ENCODE data around the gene PRODH2. TPM values are rescaled to one million over a fixed set of nuclear protein-coding genes. Genes with fewer than 3 reads are reported as not detected.

Gene PRODH2
- total and polyA plus RNA-seq, 10 of the 15 experiments (the other 5 are each of a cell fraction or from before 2014, with no cell fraction given): 0.07 TPM; not detected in 9

DNA sequence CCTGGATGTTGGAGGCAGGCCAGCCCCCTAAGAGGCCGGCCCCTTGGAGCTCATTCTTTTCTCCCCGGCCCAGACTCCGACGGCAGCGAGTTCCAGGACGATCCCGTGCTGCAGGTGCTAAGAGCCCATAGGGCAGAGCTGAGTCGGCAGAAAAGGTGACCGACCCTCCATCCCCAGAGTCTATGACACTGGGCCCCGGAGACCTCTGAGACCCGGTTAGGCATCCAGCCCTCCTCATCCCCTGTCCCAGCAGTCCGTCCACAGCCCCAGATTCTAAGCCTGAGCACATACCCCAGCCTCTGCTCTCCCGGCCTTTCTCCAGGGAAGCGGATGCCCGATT is 44.6 kb downstream of the PRODH2 start (continued):
- TF ChIP-seq ATF2 (IDR thresholded peaks at IDR 0.05; ENCODE audit: low read length) (no peak), CREM (IDR thresholded peaks at IDR 0.05; ENCODE audit: low read depth) (no peak)

- H3K4me1 ChIP-seq (ENCODE audit: control insufficient read depth, insufficient read depth, low read length): no peaks in the 10 kb centered on the region
- H2AFZ ChIP-seq (ENCODE audit: control insufficient read depth, low read depth, low read length): no peak overlapping the region
- intact Hi-C loops (cut with micrococcal nuclease; ENCODE audit: unreplicated experiment) (no loop called here), in situ Hi-C loops (cut with MboI) (no loop called here)
- DNase-seq (ENCODE audit: low read depth, low spot score) (no peak), FAIRE-seq (no peak), ATAC-seq (no peak)
- no peaks in the 10 kb centered on the region for H3K27me3 ChIP-seq (replicated peaks in 1 of 2; ENCODE audit: control insufficient read depth in 2 of 2, insufficient read depth in 2 of 2, low read length in 1 of 2)
- no peaks in the 10 kb centered on the region for H4K20me1 ChIP-seq (ENCODE audit: control insufficient read depth, insufficient read depth)
- TF ChIP-seq PAX8 (IDR thresholded peaks at IDR 0.05): no peak
- TF ChIP-seq SP1 (IDR thresholded peaks at IDR 0.05; ENCODE audit: low read depth, low read length): no peak
- TF ChIP-seq SREBF2 (IDR thresholded peaks at IDR 0.05; ENCODE audit: low read length): no peak
- no peak for TF ChIP-seq ZNF217 (IDR thresholded peaks at IDR 0.05)
- H3K4me3 ChIP-seq: no peak overlapping the region
- H3K9ac ChIP-seq (ENCODE audit: control insufficient read depth, insufficient read depth, low read length): no peak overlapping the region
- ChIA-PET CTCF (no interaction called here), POLR2A (no interaction called here), SMC1A (ENCODE audit: uncharacterized antibody, unreplicated experiment) (no interaction called here), RAD21 (ENCODE audit: unreplicated experiment) (no interaction called here)
- H3K27ac ChIP-seq (ENCODE audit: control insufficient read depth, insufficient read depth): no peak overlapping the region
- no TSS peak for BruUV-seq (replicated peaks)
- H3K36me3 ChIP-seq (ENCODE audit: control insufficient read depth in 2 of 2, insufficient read depth in 2 of 2, low read length in 1 of 2): peaks cover 0 to 6% of the 10 kb centered on the region in 2 experiments; a peak in 2 of 4 replicates
- no peaks in the 10 kb centered on the region for H3K9me3 ChIP-seq (replicated peaks; ENCODE audit: control insufficient read depth, insufficient read depth, low read length)
- no peak overlapping the region for H3K4me2 ChIP-seq (ENCODE audit: control insufficient read depth, insufficient read depth)
- H3K79me2 ChIP-seq (ENCODE audit: control insufficient read depth, insufficient read depth, low read length): no peaks in the 10 kb centered on the region
- 43% methylated on average over 32 of the region's 34 CpGs for WGBS (ENCODE audit: insufficient coverage, insufficient replicate concordance, low lambda C conversion rate, missing lambda C conversion rate)
Measured at GRCh38 chr19:35767288-35768081, 45.2 kb downstream of the PRODH2 start.
